T-helper 1 cell treated with Interleukin-12 subunit alpha and Interleukin-12 subunit beta and Interleukin-4 antibody, amounts not matched to agents 30 μg/mL and 1 μg/mL, for 36 hours (primary cell): ENCODE data around the gene CRACR2B.

Experiments used
- H3K27ac Mint-ChIP-seq: one replicate; pipeline ENCODE4 v1.8.0; 2021; ENCODE audit warnings: mild to moderate bottlenecking, mixed read lengths
- H3K27me3 Mint-ChIP-seq: one replicate; pipeline ENCODE4 v1.8.0; 2021; ENCODE audit warnings: low read depth, mixed read lengths
- H3K36me3 Mint-ChIP-seq: one replicate; pipeline ENCODE4 v1.8.0; 2021; ENCODE audit warnings: low read depth, mixed read lengths
- H3K4me1 Mint-ChIP-seq: one replicate; pipeline ENCODE4 v1.8.0; 2021; ENCODE audit warnings: low read depth, mixed read lengths
- H3K4me3 Mint-ChIP-seq: one replicate; pipeline ENCODE4 v1.8.0; 2021; ENCODE audit warnings: mild to moderate bottlenecking, moderate library complexity, mixed read lengths
- H3K9me3 Mint-ChIP-seq: one replicate; pipeline ENCODE4 v1.8.0; 2021; ENCODE audit warnings: mixed read lengths

The CRACR2B gene

GRCh38 chr11:863910-864827 lies 36.5 kb downstream of the CRACR2B start:
- H3K27me3 Mint-ChIP-seq, result no peaks in the 10 kb centered on the region
- H3K27ac Mint-ChIP-seq, result no peak overlapping the region
- no peaks in the 10 kb centered on the region for H3K4me1 Mint-ChIP-seq
- no peaks in the 10 kb centered on the region for H3K9me3 Mint-ChIP-seq
- no peaks in the 10 kb centered on the region for H3K36me3 Mint-ChIP-seq
- H3K4me3 Mint-ChIP-seq, result no peak overlapping the region

GRCh38 chr11:864898-865297 lies 37.2 kb downstream of the CRACR2B start:
- H3K27me3 Mint-ChIP-seq, result no peaks in the 10 kb centered on the region
- no peaks in the 10 kb centered on the region for H3K36me3 Mint-ChIP-seq
- H3K4me3 Mint-ChIP-seq, result no peak overlapping the region
- no peaks in the 10 kb centered on the region for H3K4me1 Mint-ChIP-seq
- H3K27ac Mint-ChIP-seq, result no peak overlapping the region
- no peaks in the 10 kb centered on the region for H3K9me3 Mint-ChIP-seq

- Mint-ChIP-seq H3K27me3 (no peaks in the 10 kb centered on the region), H3K9me3 (no peaks in the 10 kb centered on the region), H3K4me1 (no peaks in the 10 kb centered on the region), H3K27ac (no peak overlapping the region), H3K4me3 (no peak overlapping the region), H3K36me3 (no peaks in the 10 kb centered on the region)
These were observed 38.0 kb downstream of the CRACR2B start for GRCh38 chr11:865462-866430.

GRCh38 chr11:866481-866880 lies 38.8 kb downstream of the CRACR2B start:
- no peaks in the 10 kb centered on the region for H3K27me3 Mint-ChIP-seq
- H3K9me3 Mint-ChIP-seq, result no peaks in the 10 kb centered on the region
- H3K27ac Mint-ChIP-seq, result no peak overlapping the region
- no peaks in the 10 kb centered on the region for H3K4me1 Mint-ChIP-seq
- no peaks in the 10 kb centered on the region for H3K36me3 Mint-ChIP-seq
- H3K4me3 Mint-ChIP-seq, result no peak overlapping the region

- Mint-ChIP-seq H3K27me3 (no peaks in the 10 kb centered on the region), H3K4me1 (no peaks in the 10 kb centered on the region), H3K27ac (no peak overlapping the region), H3K36me3 (no peaks in the 10 kb centered on the region), H3K9me3 (no peaks in the 10 kb centered on the region), H3K4me3 (no peak overlapping the region)
These were observed 40.2 kb downstream of the CRACR2B start for GRCh38 chr11:867856-868358.

- H3K27me3 Mint-ChIP-seq, result no peaks in the 10 kb centered on the region
- no peaks in the 10 kb centered on the region for H3K9me3 Mint-ChIP-seq
- H3K27ac Mint-ChIP-seq, result no peak overlapping the region
- H3K36me3 Mint-ChIP-seq, result no peaks in the 10 kb centered on the region
- H3K4me3 Mint-ChIP-seq, result no peak overlapping the region
- no peaks in the 10 kb centered on the region for H3K4me1 Mint-ChIP-seq
These were observed 40.7 kb downstream of the CRACR2B start for GRCh38 chr11:868394-868793.

GRCh38 chr11:868802-869201 lies 41.1 kb downstream of the CRACR2B start:
- Mint-ChIP-seq H3K9me3 (no peaks in the 10 kb centered on the region), H3K27me3 (no peaks in the 10 kb centered on the region), H3K4me3 (no peak overlapping the region), H3K27ac (no peak overlapping the region), H3K4me1 (no peaks in the 10 kb centered on the region), H3K36me3 (no peaks in the 10 kb centered on the region)

- H3K27ac Mint-ChIP-seq, result no peak overlapping the region
- H3K36me3 Mint-ChIP-seq, result no peaks in the 10 kb centered on the region
- no peak overlapping the region for H3K4me3 Mint-ChIP-seq
- H3K9me3 Mint-ChIP-seq, result no peaks in the 10 kb centered on the region
- no peaks in the 10 kb centered on the region for H3K27me3 Mint-ChIP-seq
- no peaks in the 10 kb centered on the region for H3K4me1 Mint-ChIP-seq
These were observed 41.8 kb downstream of the CRACR2B start for GRCh38 chr11:869399-870126.

- no peaks in the 10 kb centered on the region for H3K4me1 Mint-ChIP-seq
- no peak overlapping the region for H3K27ac Mint-ChIP-seq
- H3K36me3 Mint-ChIP-seq, result no peaks in the 10 kb centered on the region
- no peak overlapping the region for H3K4me3 Mint-ChIP-seq
- no peaks in the 10 kb centered on the region for H3K27me3 Mint-ChIP-seq
- no peaks in the 10 kb centered on the region for H3K9me3 Mint-ChIP-seq
These were observed 42.4 kb downstream of the CRACR2B start for GRCh38 chr11:870127-870413.

- Mint-ChIP-seq H3K9me3 (no peaks in the 10 kb centered on the region), H3K4me1 (no peaks in the 10 kb centered on the region), H3K27me3 (no peaks in the 10 kb centered on the region), H3K27ac (no peak overlapping the region), H3K36me3 (no peaks in the 10 kb centered on the region), H3K4me3 (no peak overlapping the region)
These were observed 42.7 kb downstream of the CRACR2B start for GRCh38 chr11:870418-870817.

- Mint-ChIP-seq H3K4me3 (no peak overlapping the region), H3K27ac (no peak overlapping the region), H3K36me3 (no peaks in the 10 kb centered on the region), H3K9me3 (no peaks in the 10 kb centered on the region), H3K27me3 (no peaks in the 10 kb centered on the region), H3K4me1 (no peaks in the 10 kb centered on the region)
These were observed 43.8 kb downstream of the CRACR2B start for GRCh38 chr11:871472-871871.

GRCh38 chr11:872799-873198 lies 45.1 kb downstream of the CRACR2B start:
- no peak overlapping the region for H3K4me3 Mint-ChIP-seq
- no peaks in the 10 kb centered on the region for H3K36me3 Mint-ChIP-seq
- no peaks in the 10 kb centered on the region for H3K9me3 Mint-ChIP-seq
- H3K27ac Mint-ChIP-seq, result no peak overlapping the region
- H3K4me1 Mint-ChIP-seq, result no peaks in the 10 kb centered on the region
- H3K27me3 Mint-ChIP-seq, result no peaks in the 10 kb centered on the region

- Mint-ChIP-seq H3K9me3 (no peaks in the 10 kb centered on the region), H3K27ac (no peak overlapping the region), H3K4me3 (no peak overlapping the region), H3K4me1 (no peaks in the 10 kb centered on the region), H3K27me3 (no peaks in the 10 kb centered on the region), H3K36me3 (no peaks in the 10 kb centered on the region)
These were observed 46.0 kb downstream of the CRACR2B start for GRCh38 chr11:873706-874105.

GRCh38 chr11:875203-875602 lies 47.5 kb downstream of the CRACR2B start:
- H3K36me3 Mint-ChIP-seq, result peaks cover 3% of the 10 kb centered on the region
- no peaks in the 10 kb centered on the region for H3K4me1 Mint-ChIP-seq
- no peak overlapping the region for H3K4me3 Mint-ChIP-seq
- H3K27me3 Mint-ChIP-seq, result no peaks in the 10 kb centered on the region
- no peak overlapping the region for H3K27ac Mint-ChIP-seq
- no peaks in the 10 kb centered on the region for H3K9me3 Mint-ChIP-seq
